Measurements from ENCODE around the gene OR51A7. TPM values are rescaled to one million over a fixed set of nuclear protein-coding genes. Genes with fewer than 3 reads are reported as not detected.

Gene OR51A7
- total RNA-seq, 4 donors from 2014 or later = not detected

DNA sequence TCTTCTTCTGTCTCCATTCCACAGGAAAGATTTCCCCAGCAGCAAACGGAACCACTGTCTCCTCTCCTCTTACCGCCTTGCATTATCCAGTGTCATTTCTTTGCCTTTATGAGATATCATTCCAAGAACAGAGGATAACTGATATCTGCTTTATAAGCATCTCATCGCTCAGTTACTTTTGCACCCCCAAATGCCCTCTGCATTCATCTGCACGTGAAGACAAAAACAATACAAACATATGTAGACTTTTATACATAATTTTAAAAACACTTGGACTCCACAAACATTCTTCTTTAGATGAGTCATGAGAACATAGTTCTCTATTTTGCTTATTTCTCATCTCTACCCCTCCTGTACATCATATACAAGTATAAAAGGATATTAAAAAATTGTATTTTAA, 22.4 kb upstream of the OR51A7 start:
- H3K27me3 ChIP-seq = no peaks in the 10 kb centered on the region
- no peaks in the 10 kb centered on the region for H3K9me3 ChIP-seq
- no peak for TF ChIP-seq POLR2A (IDR thresholded peaks at IDR 0.05)
- TF ChIP-seq, protein P1, sequence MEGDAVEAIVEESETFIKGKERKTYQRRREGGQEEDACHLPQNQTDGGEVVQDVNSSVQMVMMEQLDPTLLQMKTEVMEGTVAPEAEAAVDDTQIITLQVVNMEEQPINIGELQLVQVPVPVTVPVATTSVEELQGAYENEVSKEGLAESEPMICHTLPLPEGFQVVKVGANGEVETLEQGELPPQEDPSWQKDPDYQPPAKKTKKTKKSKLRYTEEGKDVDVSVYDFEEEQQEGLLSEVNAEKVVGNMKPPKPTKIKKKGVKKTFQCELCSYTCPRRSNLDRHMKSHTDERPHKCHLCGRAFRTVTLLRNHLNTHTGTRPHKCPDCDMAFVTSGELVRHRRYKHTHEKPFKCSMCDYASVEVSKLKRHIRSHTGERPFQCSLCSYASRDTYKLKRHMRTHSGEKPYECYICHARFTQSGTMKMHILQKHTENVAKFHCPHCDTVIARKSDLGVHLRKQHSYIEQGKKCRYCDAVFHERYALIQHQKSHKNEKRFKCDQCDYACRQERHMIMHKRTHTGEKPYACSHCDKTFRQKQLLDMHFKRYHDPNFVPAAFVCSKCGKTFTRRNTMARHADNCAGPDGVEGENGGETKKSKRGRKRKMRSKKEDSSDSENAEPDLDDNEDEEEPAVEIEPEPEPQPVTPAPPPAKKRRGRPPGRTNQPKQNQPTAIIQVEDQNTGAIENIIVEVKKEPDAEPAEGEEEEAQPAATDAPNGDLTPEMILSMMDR (IDR thresholded peaks at IDR 0.05) = no peak
- H3K4me3 ChIP-seq (replicated peaks in 1 of 3) = no peak overlapping the region
- DNase-seq = no peak
- no peaks in the 10 kb centered on the region for H3K36me3 ChIP-seq
- WGBS, 2 donors = 81 to 85% methylated on average over 4 of the region's 4 CpGs
- H3K27ac ChIP-seq = no peak overlapping the region
- no peaks in the 10 kb centered on the region for H3K4me1 ChIP-seq
- intact Hi-C loops (cut with DNase I) = no loop called here

DNA sequence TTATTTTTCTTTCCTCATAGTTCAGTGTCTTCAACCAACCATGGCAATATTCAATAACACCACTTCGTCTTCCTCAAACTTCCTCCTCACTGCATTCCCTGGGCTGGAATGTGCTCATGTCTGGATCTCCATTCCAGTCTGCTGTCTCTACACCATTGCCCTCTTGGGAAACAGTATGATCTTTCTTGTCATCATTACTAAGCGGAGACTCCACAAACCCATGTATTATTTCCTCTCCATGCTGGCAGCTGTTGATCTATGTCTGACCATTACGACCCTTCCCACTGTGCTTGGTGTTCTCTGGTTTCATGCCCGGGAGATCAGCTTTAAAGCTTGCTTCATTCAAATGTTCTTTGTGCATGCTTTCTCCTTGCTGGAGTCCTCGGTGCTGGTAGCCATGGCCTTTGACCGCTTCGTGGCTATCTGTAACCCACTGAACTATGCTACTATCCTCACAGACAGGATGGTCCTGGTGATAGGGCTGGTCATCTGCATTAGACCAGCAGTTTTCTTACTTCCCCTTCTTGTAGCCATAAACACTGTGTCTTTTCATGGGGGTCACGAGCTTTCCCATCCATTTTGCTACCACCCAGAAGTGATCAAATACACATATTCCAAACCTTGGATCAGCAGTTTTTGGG, 21.6 kb upstream of the OR51A7 start, which contains the start of gene OR51T1:
Gene OR51T1 (plus strand): TSS at position 41 of the 641 bp plus-strand sequence. CDS start 0 bp downstream, at position 41.
- 74 to 82% methylated on average over 8 of the region's 8 CpGs for WGBS, 2 donors
- intact Hi-C loops (cut with DNase I) = no loop called here
- Histone ChIP-seq H3K36me3 (no peaks in the 10 kb centered on the region), H3K9me3 (no peaks in the 10 kb centered on the region), H3K27ac (no peak within 1 kb of the TSS), H3K4me1 (no peaks in the 10 kb centered on the region), H3K27me3 (no peaks in the 10 kb centered on the region), H3K4me3 (replicated peaks in 1 of 3) (no peak within 1 kb of the TSS)
- no peak for TF ChIP-seq POLR2A (IDR thresholded peaks at IDR 0.05)
- TF ChIP-seq, protein P1 (IDR thresholded peaks at IDR 0.05) = no peak
- DNase-seq = no peak

DNA sequence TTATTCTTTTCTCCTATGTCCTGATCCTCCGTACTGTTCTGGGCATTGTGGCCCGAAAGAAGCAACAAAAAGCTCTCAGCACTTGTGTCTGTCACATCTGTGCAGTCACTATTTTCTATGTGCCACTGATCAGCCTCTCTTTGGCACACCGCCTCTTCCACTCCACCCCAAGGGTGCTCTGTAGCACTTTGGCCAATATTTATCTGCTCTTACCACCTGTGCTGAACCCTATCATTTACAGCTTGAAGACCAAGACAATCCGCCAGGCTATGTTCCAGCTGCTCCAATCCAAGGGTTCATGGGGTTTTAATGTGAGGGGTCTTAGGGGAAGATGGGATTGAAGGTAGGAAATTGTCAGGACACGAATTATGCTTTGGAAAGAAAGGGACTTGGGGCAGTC, 21.0 kb upstream of the OR51A7 start:
- H3K4me1 ChIP-seq = no peaks in the 10 kb centered on the region
- intact Hi-C loops (cut with DNase I) = no loop called here
- no peak overlapping the region for H3K4me3 ChIP-seq (replicated peaks in 1 of 3)
- H3K27me3 ChIP-seq = no peaks in the 10 kb centered on the region
- H3K36me3 ChIP-seq = no peaks in the 10 kb centered on the region
- no peaks in the 10 kb centered on the region for H3K9me3 ChIP-seq
- DNase-seq = no peak
- 89 to 92% methylated on average over 5 of the region's 5 CpGs for WGBS, 2 donors
- TF ChIP-seq POLR2A (IDR thresholded peaks at IDR 0.05) = no peak
- TF ChIP-seq, protein P1 (IDR thresholded peaks at IDR 0.05) = no peak
- no peak overlapping the region for H3K27ac ChIP-seq

DNA sequence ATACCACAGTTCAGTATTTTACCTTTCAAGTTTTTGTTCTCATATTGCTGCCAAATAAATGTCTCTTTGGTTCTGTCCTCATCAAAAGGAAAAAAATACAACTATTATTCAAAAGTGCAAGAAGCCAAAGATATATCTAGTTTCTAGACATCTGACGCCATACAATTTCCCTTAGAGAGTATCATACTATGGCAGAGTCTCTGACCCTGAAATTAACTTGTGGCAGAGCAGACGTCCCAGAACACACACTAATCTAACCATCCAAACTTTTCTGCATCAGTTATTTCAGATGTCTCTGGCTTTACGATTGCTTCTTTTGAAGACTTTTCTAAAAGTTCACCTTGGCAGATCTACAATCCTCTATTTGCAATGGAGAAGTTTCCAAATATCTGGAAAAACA, 19.2 kb upstream of the OR51A7 start:
- H3K4me3 ChIP-seq (replicated peaks in 1 of 3) = no peak overlapping the region
- intact Hi-C loops (cut with DNase I) = no loop called here
- DNase-seq = no peak
- H3K4me1 ChIP-seq = no peaks in the 10 kb centered on the region
- no peak overlapping the region for H3K27ac ChIP-seq
- H3K27me3 ChIP-seq = no peaks in the 10 kb centered on the region
- 40 to 58% methylated on average over 3 of the region's 3 CpGs for WGBS, 2 donors
- TF ChIP-seq, protein P1 (IDR thresholded peaks at IDR 0.05) = no peak
- TF ChIP-seq POLR2A (IDR thresholded peaks at IDR 0.05) = no peak
- H3K36me3 ChIP-seq = no peaks in the 10 kb centered on the region
- no peaks in the 10 kb centered on the region for H3K9me3 ChIP-seq

DNA sequence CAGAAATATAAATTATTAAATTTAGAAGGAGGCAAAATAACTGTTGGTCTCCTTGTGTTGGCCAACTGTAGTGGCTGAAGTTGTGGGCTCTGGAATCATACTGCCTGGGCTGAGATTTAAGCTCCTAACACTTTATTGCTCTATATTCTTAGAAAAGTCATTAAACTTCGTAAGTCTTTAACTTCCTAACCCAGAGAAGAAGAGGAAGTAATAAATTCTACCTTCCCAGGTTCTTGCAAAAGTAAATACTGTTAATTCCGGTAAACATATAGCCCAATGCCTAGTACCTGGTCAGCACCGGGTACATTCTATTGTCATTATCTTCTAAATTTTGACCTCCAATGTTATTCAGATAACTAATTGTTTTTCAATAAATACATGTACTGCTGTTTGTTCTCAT, 17.4 kb upstream of the OR51A7 start:
- H3K27ac ChIP-seq = no peak overlapping the region
- DNase-seq = no peak
- intact Hi-C loops (cut with DNase I) = no loop called here
- no peaks in the 10 kb centered on the region for H3K9me3 ChIP-seq
- H3K27me3 ChIP-seq = no peaks in the 10 kb centered on the region
- no peaks in the 10 kb centered on the region for H3K4me1 ChIP-seq
- H3K36me3 ChIP-seq = no peaks in the 10 kb centered on the region
- 90 to 93% methylated on average over 3 of the region's 3 CpGs for WGBS, 2 donors
- no peak overlapping the region for H3K4me3 ChIP-seq (replicated peaks in 1 of 3)
- TF ChIP-seq POLR2A (IDR thresholded peaks at IDR 0.05) = no peak
- TF ChIP-seq, protein P1 (IDR thresholded peaks at IDR 0.05) = no peak
